PC-9 (cell line): ENCODE data around the gene PIAS1. TPM values are rescaled to one million over a fixed set of nuclear protein-coding genes. Genes with fewer than 3 reads are reported as not detected.

ENCODE experiments used
- BruUV-seq: library from RNA; stranded (reverse); fragments of 400-500 nt; replicated peaks from 2 replicates; lab custom pipeline; 2021; lab: Mats Ljungman, UMichigan
- CTCF ChIA-PET: fragments of 300-600 bp; sonication (Branson Sonifier 250); formaldehyde crosslinking; loops from one replicate; lab custom pipeline; 2022; ENCODE audit warnings: antibody characterized with exemption; lab: Charles Lee
- POLR2A ChIA-PET: fragments of 300-600 bp; sonication (Branson Sonifier 250); formaldehyde crosslinking; loops from one replicate; lab custom pipeline; 2022; ENCODE audit warnings: antibody characterized with exemption; ENCODE audit not compliant: unreplicated experiment; lab: Charles Lee
- DNase-seq, 2 experiments: peaks; one replicate each; pipeline versions ENCODE4 v3.0.0 to v3.0.0-alpha.2; 2015 to 2022; ENCODE audit warnings: mixed read lengths in 1 of 2
- H2AFZ ChIP-seq: fragments of 200-600 bp; sonication (generic); 2 replicates; pipeline ENCODE4 v1.8.1; 2017; ENCODE audit warnings: antibody characterized with exemption
- H3F3A ChIP-seq: fragments of 200-600 bp; sonication (generic); 2 replicates; pipeline ENCODE4 v1.8.1; 2017; ENCODE audit warnings: antibody characterized with exemption, mild to moderate bottlenecking, low read depth; ENCODE audit not compliant: insufficient read depth
- H3K27ac ChIP-seq: fragments of 200-600 bp; sonication (generic); 2 replicates; pipeline ENCODE4 v1.6.1; 2016; ENCODE audit warnings: mixed run types
- H3K27me3 ChIP-seq: fragments of 200-600 bp; sonication (generic); 2 replicates; pipeline ENCODE4 v1.6.1; 2016; ENCODE audit warnings: low read depth, mixed run types; ENCODE audit not compliant: insufficient read depth
- H3K36me3 ChIP-seq: fragments of 200-600 bp; sonication (generic); 2 replicates; pipeline ENCODE4 v1.6.1; 2016; ENCODE audit warnings: low read depth, mixed run types
- H3K4me1 ChIP-seq: fragments of 200-600 bp; sonication (generic); replicated peaks from 2 replicates; pipeline ENCODE4 v1.6.1; 2016; ENCODE audit warnings: mixed run types; ENCODE audit not compliant: insufficient read depth
- H3K4me2 ChIP-seq: fragments of 200-600 bp; sonication (generic); 2 replicates; pipeline ENCODE4 v1.6.1; 2017; ENCODE audit warnings: mixed run types
- H3K4me3 ChIP-seq: fragments of 200-600 bp; sonication (generic); 2 replicates; pipeline ENCODE4 v1.6.1; 2016; ENCODE audit warnings: mixed run types
- H3K79me2 ChIP-seq: fragments of 200-600 bp; sonication (generic); 2 replicates; pipeline ENCODE4 v1.6.1; 2017; ENCODE audit warnings: low read depth, mixed run types
- H3K9me2 ChIP-seq: fragments of 200-600 bp; sonication (generic); 2 replicates; pipeline ENCODE4 v1.8.1; 2017; ENCODE audit warnings: mild to moderate bottlenecking; ENCODE audit not compliant: insufficient read depth
- H3K9me3 ChIP-seq: fragments of 200-600 bp; sonication (generic); 2 replicates; pipeline ENCODE4 v1.8.1; 2016; ENCODE audit warnings: low read depth; ENCODE audit not compliant: insufficient read depth
- H4K20me1 ChIP-seq: fragments of 200-600 bp; sonication (generic); 2 replicates; pipeline ENCODE4 v1.8.1; 2017; ENCODE audit not compliant: insufficient read depth
- EZH2 ChIP-seq: fragments of 200-600 bp; sonication (generic); IDR thresholded peaks from 2 replicates; pipeline ENCODE4 v1.8.0; 2017; ENCODE audit warnings: antibody characterized with exemption, low read depth
- intact Hi-C: fragments of 100-400 bp; cut with micrococcal nuclease; formaldehyde crosslinking; loops from one replicate; pipeline ENCODE4 v1.10.0; 2022; ENCODE audit not compliant: unreplicated experiment
- total RNA-seq: library from RNA; stranded (reverse); gene quantifications from 2 replicates; pipeline ENCODE4 v1.2.3, GENCODE V29; 2021
- TF ChIP-seq, protein P1 (sequence below): fragments of 200-600 bp; sonication (generic); conservative IDR thresholded peaks from 2 replicates; pipeline ENCODE4 v1.6.1; 2017; ENCODE audit warnings: mixed run types, antibody characterized with exemption, mild to moderate bottlenecking, moderate library complexity

Gene PIAS1
- total RNA-seq, 1 experiment from 2014 or later, result 42.5 TPM

DNA sequence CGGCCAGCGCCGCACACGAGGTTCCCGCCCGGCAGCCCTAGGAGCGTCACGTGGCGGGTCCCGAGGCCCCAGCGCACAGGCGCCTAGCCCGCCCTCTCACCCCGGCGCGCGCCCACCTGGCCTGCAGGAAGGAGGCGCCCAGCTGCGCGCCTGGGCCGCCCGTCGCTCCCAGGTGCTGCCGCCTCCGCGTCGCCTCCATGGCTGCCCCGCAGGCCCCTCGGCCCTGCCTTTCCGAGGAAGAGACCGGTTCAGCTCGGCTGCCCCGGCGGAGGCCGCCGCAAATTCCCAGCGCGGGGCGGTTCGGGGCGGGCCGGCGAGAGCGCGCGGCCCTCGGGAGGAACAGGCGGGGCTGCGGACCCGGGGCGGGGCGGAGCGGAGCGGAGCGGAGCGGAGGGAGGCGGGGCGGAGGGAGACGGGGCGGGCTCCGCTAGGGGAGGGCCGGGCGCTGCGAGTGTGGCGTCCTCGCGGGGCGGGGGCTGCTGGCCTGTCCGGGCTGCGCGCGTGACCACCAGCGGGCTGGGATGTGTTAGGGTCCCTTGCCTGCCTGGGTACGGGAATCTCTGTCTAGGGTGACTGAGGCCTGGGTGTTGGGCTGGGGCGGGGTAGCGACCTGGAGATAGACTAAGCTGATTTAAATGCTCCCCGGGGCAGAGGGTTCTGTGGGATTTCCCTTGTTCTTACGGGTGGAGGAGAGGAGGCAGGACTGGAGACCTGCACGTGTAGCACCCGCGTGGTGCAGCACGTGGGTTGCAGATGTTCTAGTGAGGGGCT lies 175.5 kb downstream of the PIAS1 start, which contains the start of gene CLN6:
Gene CLN6 (minus strand): TSS at position 343 of the 771 bp plus-strand sequence. CDS start 144 bp downstream, at position 199.
- peaks cover 3% of the 10 kb centered on the region; the same call in 1 of the 2 replicates for H3F3A ChIP-seq
- CTCF ChIA-PET, result interaction anchor here (0.6 kb wide), 1 partner anchor 67 kb away, joined by 3 read pairs; no protein-coding TSS in a partner anchor
- peak; percentile 41 to 79 for DNase-seq
- H3K4me2 ChIP-seq, result peak within 1 kb of the TSS; percentile 93
- POLR2A ChIA-PET, result no interaction called here
- no peak within 1 kb of the TSS for H3K27ac ChIP-seq
- H4K20me1 ChIP-seq, result no peaks in the 10 kb centered on the region
- intact Hi-C loops, result loop anchor here (2.0 kb wide), 1 partner anchor 49 kb away; no protein-coding TSS in a partner anchor
- no peaks in the 10 kb centered on the region for H3K27me3 ChIP-seq
- H3K9me2 ChIP-seq, result no peaks in the 10 kb centered on the region
- H3K36me3 ChIP-seq, result no peaks in the 10 kb centered on the region
- peak within 1 kb of the TSS; percentile 90 for H3K4me3 ChIP-seq
- no peak for TF ChIP-seq EZH2
- TF ChIP-seq, protein P1, sequence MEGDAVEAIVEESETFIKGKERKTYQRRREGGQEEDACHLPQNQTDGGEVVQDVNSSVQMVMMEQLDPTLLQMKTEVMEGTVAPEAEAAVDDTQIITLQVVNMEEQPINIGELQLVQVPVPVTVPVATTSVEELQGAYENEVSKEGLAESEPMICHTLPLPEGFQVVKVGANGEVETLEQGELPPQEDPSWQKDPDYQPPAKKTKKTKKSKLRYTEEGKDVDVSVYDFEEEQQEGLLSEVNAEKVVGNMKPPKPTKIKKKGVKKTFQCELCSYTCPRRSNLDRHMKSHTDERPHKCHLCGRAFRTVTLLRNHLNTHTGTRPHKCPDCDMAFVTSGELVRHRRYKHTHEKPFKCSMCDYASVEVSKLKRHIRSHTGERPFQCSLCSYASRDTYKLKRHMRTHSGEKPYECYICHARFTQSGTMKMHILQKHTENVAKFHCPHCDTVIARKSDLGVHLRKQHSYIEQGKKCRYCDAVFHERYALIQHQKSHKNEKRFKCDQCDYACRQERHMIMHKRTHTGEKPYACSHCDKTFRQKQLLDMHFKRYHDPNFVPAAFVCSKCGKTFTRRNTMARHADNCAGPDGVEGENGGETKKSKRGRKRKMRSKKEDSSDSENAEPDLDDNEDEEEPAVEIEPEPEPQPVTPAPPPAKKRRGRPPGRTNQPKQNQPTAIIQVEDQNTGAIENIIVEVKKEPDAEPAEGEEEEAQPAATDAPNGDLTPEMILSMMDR, result no peak
- H2AFZ ChIP-seq, result peak within 1 kb of the TSS; percentile 92
- H3K79me2 ChIP-seq, result peaks cover 43% of the 10 kb centered on the region
- H3K4me1 ChIP-seq, result peaks cover 15% of the 10 kb centered on the region; the same call in 1 of the 2 replicates
- BruUV-seq, result no TSS peak
- H3K9me3 ChIP-seq, result no peaks in the 10 kb centered on the region

DNA sequence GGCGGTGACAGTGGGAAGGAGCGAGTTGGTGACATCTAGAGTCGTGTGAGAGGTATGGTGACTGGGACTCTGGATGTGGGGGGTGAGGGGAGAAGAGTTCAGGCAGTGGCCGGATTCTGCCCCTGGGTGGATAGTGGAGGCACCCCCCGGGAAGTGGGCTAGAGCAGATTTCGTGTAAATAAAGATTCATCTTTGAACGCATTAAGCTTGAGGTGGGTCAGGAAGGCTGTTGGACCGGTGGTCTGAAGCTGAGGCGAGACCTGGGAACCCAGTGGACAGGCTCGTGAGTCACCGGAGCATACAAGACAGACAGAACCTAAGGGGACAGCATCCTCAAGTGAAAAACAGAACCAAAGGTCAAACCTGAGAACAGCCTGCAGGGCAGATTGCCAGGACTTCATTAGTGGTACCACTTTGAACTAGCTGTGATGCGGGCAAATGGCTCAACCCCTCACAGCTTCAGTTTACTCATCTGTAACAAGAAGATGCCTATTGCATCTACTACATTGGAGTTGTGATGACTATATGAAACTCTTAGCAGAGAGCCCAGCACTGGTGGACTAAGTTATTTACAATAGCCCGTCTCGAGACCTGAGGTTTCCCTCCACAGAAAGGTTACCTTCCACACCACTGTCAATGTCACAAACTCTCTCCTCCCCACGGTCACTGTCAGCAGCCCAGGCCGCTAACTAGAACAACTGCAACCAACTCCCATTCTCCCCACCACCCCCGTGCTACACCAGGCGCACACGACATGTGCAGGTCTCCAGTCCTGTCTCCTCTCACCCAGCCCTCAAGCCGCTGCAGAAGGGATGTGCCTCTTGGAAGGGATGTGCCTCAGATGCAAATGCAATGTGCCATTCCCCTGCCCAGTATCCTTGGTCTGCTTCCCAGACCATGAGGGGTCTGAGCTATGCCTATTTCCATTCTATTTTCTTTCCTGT lies 176.3 kb downstream of the PIAS1 start:
- peak overlapping the region; percentile 93 for H3K4me2 ChIP-seq
- peaks cover 15% of the 10 kb centered on the region; the same call in 1 of the 2 replicates for H3K4me1 ChIP-seq
- H3K9me2 ChIP-seq, result no peaks in the 10 kb centered on the region
- H3F3A ChIP-seq, result no peaks in the 10 kb centered on the region
- POLR2A ChIA-PET, result interaction anchor here (0.5 kb wide), 1 partner anchor 69 kb away, joined by 4 read pairs; no protein-coding TSS in a partner anchor
- CTCF ChIA-PET, result no interaction called here
- H3K79me2 ChIP-seq, result peaks cover 34% of the 10 kb centered on the region
- DNase-seq, result no peak
- H3K27me3 ChIP-seq, result no peaks in the 10 kb centered on the region
- no peaks in the 10 kb centered on the region for H3K9me3 ChIP-seq
- peak overlapping the region; percentile 92 for H2AFZ ChIP-seq
- intact Hi-C loops, result no loop called here
- BruUV-seq, result TSS peak; percentile 71
- TF ChIP-seq, protein P1, result no peak
- no peak for TF ChIP-seq EZH2
- peak overlapping the region; percentile 90 for H3K4me3 ChIP-seq
- H4K20me1 ChIP-seq, result no peaks in the 10 kb centered on the region
- H3K36me3 ChIP-seq, result no peaks in the 10 kb centered on the region
- no peak overlapping the region for H3K27ac ChIP-seq
